Liver (tissue), 9 donors: ENCODE data around the gene BTG2. TPM values are rescaled to one million over a fixed set of nuclear protein-coding genes. Genes with fewer than 3 reads are reported as not detected.

Experiments used
- DNase-seq: peaks from one replicate; pipeline ENCODE4 v3.0.0-alpha.2; 2017; ENCODE audit warnings: low spot score
- H3K27ac ChIP-seq, 2 donors: one replicate each; pipeline ENCODE4 v1.7.0; 2013; ENCODE audit warnings: inconsistent platforms in 2 of 2, low read length in 2 of 2, control low read depth in 1 of 2, low read depth in 1 of 2, mild to moderate bottlenecking in 1 of 2
- H3K27me3 ChIP-seq, 4 donors: one replicate each; pipeline versions ENCODE4 v1.6.1 to v1.7.0; 2013; ENCODE audit warnings: low read length in 3 of 4, inconsistent platforms in 1 of 4, mild to moderate bottlenecking in 1 of 4, moderate library complexity in 1 of 4; ENCODE audit not compliant: control insufficient read depth in 4 of 4, insufficient read depth in 4 of 4
- H3K36me3 ChIP-seq, 4 donors: one replicate each; pipeline versions ENCODE4 v1.6.1 to v1.7.0; 2013; ENCODE audit warnings: low read length in 3 of 4, mild to moderate bottlenecking in 3 of 4, low read depth in 1 of 4, moderate library complexity in 1 of 4; ENCODE audit not compliant: control insufficient read depth in 4 of 4, insufficient read depth in 3 of 4
- H3K4me1 ChIP-seq, 4 donors: one replicate each; pipeline versions ENCODE4 v1.6.1 to v1.7.0; 2013; ENCODE audit warnings: low read length in 3 of 4, mild to moderate bottlenecking in 3 of 4, moderate library complexity in 1 of 4; ENCODE audit not compliant: control insufficient read depth in 4 of 4, insufficient read depth in 4 of 4
- H3K4me3 ChIP-seq, 3 donors: one replicate each; pipeline versions ENCODE4 v1.6.1 to v1.7.0; 2013; ENCODE audit warnings: low read length in 3 of 3, control low read depth in 1 of 3, low read depth in 1 of 3, mild to moderate bottlenecking in 1 of 3
- H3K9ac ChIP-seq, 2 donors: one replicate each; pipeline ENCODE4 v1.7.0; 2013; ENCODE audit warnings: low read length in 2 of 2, mild to moderate bottlenecking in 2 of 2, moderate library complexity in 2 of 2, control low read depth in 1 of 2, low read depth in 1 of 2
- H3K9me3 ChIP-seq, 4 donors: one replicate each; pipeline versions ENCODE4 v1.6.1 to v1.7.0; 2013; ENCODE audit warnings: low read length in 3 of 4; ENCODE audit not compliant: control insufficient read depth in 4 of 4
- CTCF ChIP-seq: fragments of 150-350 bp; IDR thresholded peaks from 2 replicates; pipeline ENCODE4 v1.5.1; 2017; ENCODE audit warnings: improper control_type of control experiment, low read depth, low read length; ENCODE audit not compliant: missing input control
- EGR1 ChIP-seq, 2 donors: IDR thresholded peaks; 2 replicates each; pipeline ENCODE4 v1.6.1; 2016 to 2018; ENCODE audit warnings: antibody characterized with exemption in 2 of 2, low read depth in 2 of 2
- HNF4A ChIP-seq, 2 donors: conservative IDR thresholded peaks; 2 replicates each; pipeline ENCODE4 v1.6.1; 2016; ENCODE audit warnings: antibody characterized with exemption in 2 of 2, mild to moderate bottlenecking in 2 of 2
- HNF4G ChIP-seq: IDR thresholded peaks from 2 replicates; pipeline ENCODE4 v1.6.1; 2016; ENCODE audit warnings: antibody characterized with exemption
- JUND ChIP-seq, 2 donors: IDR thresholded peaks; 2 replicates each; pipeline ENCODE4 v1.6.1; 2016; ENCODE audit warnings: antibody characterized with exemption in 2 of 2
- MAX ChIP-seq: IDR thresholded peaks from 2 replicates; pipeline ENCODE4 v1.6.1; 2016; ENCODE audit warnings: antibody characterized with exemption
- NR2F2 ChIP-seq: IDR thresholded peaks from 2 replicates; pipeline ENCODE4 v1.6.1; 2016; ENCODE audit warnings: antibody characterized with exemption
- RAD21 ChIP-seq, 2 donors: IDR thresholded peaks; 2 replicates each; pipeline ENCODE4 v1.6.1; 2016; ENCODE audit warnings: antibody characterized with exemption in 2 of 2, mild to moderate bottlenecking in 2 of 2
- REST ChIP-seq: IDR thresholded peaks from 2 replicates; pipeline ENCODE4 v1.6.1; 2016; ENCODE audit warnings: antibody characterized with exemption, mild to moderate bottlenecking
- SP1 ChIP-seq: IDR thresholded peaks from 2 replicates; pipeline ENCODE4 v1.6.1; 2018; ENCODE audit warnings: antibody characterized with exemption, mild to moderate bottlenecking
- TAF1 ChIP-seq: conservative IDR thresholded peaks from 2 replicates; pipeline ENCODE4 v1.6.1; 2016; ENCODE audit warnings: antibody characterized with exemption, mild to moderate bottlenecking
- ZBTB33 ChIP-seq: IDR thresholded peaks from 2 replicates; pipeline ENCODE4 v1.6.1; 2016; ENCODE audit warnings: antibody characterized with exemption
- WGBS: extraction: QIAGEN DNeasy Blood & Tissue Kit; methylation state at CpG from one replicate; pipeline ENCODE4 v1.1.7; 2013; 5-methylcytosine and 5-hydroxymethylcytosine counted together
- polyA plus RNA-seq, 2 donors: library from polyadenylated mRNA; stranded (reverse) in 1 of 2; unstranded in 1 of 2; fragments of 200-250 nt in 1 of 2; fragments of >200 nt in 1 of 2; fragmentation: Nextera tagmentation in 1 of 2; extraction: Ambion mirVana in 1 of 2; gene quantifications; one replicate each; pipeline versions ENCODE4 v1.2.1 to v1.2.3, GENCODE V29; 2013 to 2015
- total RNA-seq, 2 donors: library from RNA; depleted of rRNA; stranded (reverse); fragments of >200 nt; gene quantifications; one replicate each; pipeline ENCODE4 v1.2.3, GENCODE V29; 2014
- donor health status: healthy.
- donor health status: healthy.
- donor health status: healthy.
- donor health status: healthy.
- donor health status: healthy.

BTG2 gene
- total and polyA plus RNA-seq, 4 donors = 3.8 to 52.5 (median 4.8) TPM

DNA sequence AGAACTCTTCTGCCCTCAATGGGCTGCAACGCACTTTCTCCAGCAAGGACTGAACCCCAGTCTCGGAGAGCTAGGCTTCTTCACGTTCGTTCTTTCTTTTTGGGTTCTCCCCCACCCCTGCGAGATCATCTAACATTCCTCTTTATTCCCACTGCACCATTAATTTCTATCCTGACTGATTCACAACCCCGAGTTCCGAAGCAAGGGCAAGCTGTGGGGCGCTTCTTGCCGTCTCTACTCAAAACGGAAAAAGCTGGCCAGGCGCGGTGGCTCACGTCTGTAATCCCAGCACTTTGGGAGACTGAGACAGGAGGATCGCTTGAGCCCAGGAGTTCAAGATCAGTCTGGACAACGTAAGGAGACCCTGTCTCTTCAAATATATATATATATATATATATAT is 37.4 kb upstream of the BTG2 start:
- WGBS = 72% methylated on average over 15 of the region's 15 CpGs

DNA sequence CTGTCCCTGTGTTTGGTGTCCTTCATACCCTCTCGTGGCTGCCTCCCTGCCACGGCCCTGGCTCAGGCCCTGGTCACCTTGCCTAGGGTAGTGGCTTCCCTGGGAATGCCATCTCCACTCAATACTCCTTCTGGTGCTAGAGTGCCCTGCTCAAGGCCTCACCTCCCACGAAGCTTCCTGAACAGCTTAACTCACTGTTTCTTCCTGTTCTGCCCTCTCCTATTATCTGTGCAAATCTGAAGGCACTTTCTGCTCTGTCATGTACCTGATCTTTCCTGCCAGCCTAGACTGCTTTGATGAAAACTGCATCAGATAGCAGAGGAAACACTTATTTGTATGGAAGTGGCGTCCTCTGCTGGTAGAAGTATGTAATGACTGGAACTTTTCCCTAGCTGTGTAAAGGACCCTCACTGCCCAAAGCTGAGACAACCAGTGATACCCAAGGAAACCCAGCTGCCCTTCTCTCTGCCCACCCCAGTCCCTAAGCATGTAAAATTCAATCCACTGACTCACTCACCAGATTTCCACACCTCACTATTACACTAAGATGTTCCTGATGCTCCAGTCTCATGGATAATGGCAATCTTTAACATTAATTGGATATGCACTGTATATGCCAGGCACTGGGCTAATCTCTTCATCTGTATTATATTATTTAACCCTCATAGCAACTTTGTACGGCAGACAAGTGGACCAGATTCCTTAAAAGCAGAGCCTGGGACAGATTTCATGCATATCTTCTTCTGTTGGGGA is 36.2 kb upstream of the BTG2 start:
- H3K4me3 ChIP-seq = no peak overlapping the region
- H3K27ac ChIP-seq = no peak overlapping the region
- H3K9me3 ChIP-seq = no peaks in the 10 kb centered on the region
- peaks cover 0 to 12% (median 3%) of the 10 kb centered on the region in 4 donors for H3K4me1 ChIP-seq
- H3K9ac ChIP-seq = no peak overlapping the region
- H3K27me3 ChIP-seq = no peaks in the 10 kb centered on the region
- WGBS = 28% methylated on average over 5 of the region's 5 CpGs
- H3K36me3 ChIP-seq = no peaks in the 10 kb centered on the region
- TF ChIP-seq RAD21 (IDR thresholded peaks at IDR 0.05) (peak; percentile 85 to 93), REST (no peak), EGR1 (IDR thresholded peaks at IDR 0.05; ENCODE audit: low read depth in 2 of 2) (no peak), CTCF (peak; percentile 92)
- no peak for DNase-seq

More for the DNA sequence above, 37.4 kb upstream of the BTG2 start:
- TF ChIP-seq REST (no peak), MAX (no peak), SP1 (no peak), NR2F2 (no peak), EGR1 (IDR thresholded peaks at IDR 0.05; ENCODE audit: low read depth in 2 of 2) (no peak), HNF4G (no peak), JUND (IDR thresholded peaks at IDR 0.05) (no peak), HNF4A (conservative IDR thresholded peaks at IDR 0.05) (no peak), TAF1 (no peak), ZBTB33 (no peak)
- Histone ChIP-seq H3K4me1 (peaks cover 0 to 5% (median 3%) of the 10 kb centered on the region in 4 donors), H3K36me3 (no peaks in the 10 kb centered on the region), H3K9ac (peak overlapping the region in 1 of 2 donors; percentile 61), H3K27ac (no peak overlapping the region), H3K4me3 (peak overlapping the region in 1 of 3 donors; percentile 75), H3K27me3 (no peaks in the 10 kb centered on the region), H3K9me3 (no peaks in the 10 kb centered on the region)
- DNase-seq = no peak
